Peyer's patch (tissue), 4 donors: ENCODE results near the gene PRAMEF12.

Experiments
- CTCF ChIP-seq, 6 experiments: fragments of 450-650 bp in 4 of 6; fragments of 200-600 bp in 2 of 6; sonication (generic) in 1 of 6; IDR thresholded peaks; one replicate each; pipeline ENCODE4 v1.5.1; 2017 to 2019; ENCODE audit warnings: antibody characterized with exemption in 6 of 6, mild to moderate bottlenecking in 3 of 6, moderate library complexity in 1 of 6
- POLR2A ChIP-seq, 2 donors: fragments of 450-650 bp; IDR thresholded peaks; one replicate each; pipeline ENCODE4 v1.5.1; 2017; ENCODE audit warnings: antibody characterized with exemption in 2 of 2, mild to moderate bottlenecking in 2 of 2, moderate library complexity in 2 of 2

- TF ChIP-seq CTCF (IDR thresholded peaks at IDR 0.05) = no peak
- no peak for TF ChIP-seq POLR2A (IDR thresholded peaks at IDR 0.05)
Measured at GRCh38 chr1:12769976-12770505, 3.5 kb upstream of the PRAMEF12 start.
